Tongue (tissue), 2 donors: Measurements from ENCODE around the gene SALL2. TPM values are rescaled to one million over a fixed set of nuclear protein-coding genes. Genes with fewer than 3 reads are reported as not detected.
A peak's percentile ranks its signal among the peaks of the same experiment; 100 is the strongest.
"Not testable (repeated sequence)": the region's sequence is repeated elsewhere in the genome, so short reads cannot be mapped to it uniquely, and the experiment has no call there.

Source experiments
- DNase-seq: peaks from one replicate; pipeline ENCODE4 v3.0.0-alpha.2; 2015
- total RNA-seq: library from RNA; depleted of rRNA; stranded (reverse); fragments of >200 nt; gene quantifications from one replicate; pipeline ENCODE4 v1.2.3, GENCODE V29; 2014

Gene SALL2
- total RNA-seq: 9.0 TPM

DNA sequence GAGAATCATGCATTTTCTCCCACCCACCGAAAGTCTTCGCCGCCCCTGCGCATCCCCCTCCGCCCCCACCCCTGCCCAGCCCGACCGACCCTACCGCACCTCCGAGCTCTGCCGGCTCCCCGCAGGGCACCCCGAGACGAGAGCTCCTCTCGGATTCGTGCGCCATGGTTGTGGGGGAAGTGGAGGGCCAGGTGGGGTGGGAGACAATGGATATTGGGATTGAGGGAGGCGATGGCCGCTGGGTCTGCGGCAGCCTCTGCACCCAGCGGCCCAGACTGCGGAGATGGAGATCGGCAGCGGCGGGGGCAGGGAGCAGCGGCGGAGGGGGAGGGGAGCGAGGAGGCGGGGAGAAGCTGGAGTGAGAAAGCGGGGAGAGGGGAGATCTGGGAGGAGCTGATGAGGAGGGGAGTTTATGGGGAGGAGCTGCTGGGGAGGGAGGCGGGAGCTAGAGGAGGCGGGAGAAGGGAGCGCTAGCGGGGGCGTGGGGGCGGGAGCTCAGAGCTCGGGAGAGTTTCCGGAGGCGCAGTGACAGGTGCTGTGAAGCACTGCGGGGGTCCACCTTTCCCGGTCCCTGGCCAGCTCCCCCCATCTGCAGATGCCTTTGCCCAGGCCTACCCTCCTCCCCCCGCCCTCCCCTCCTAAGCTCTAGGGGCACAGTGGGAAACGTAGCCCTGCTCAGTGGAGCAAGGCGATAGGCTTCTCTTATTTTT, at the start of gene SALL2:
Gene SALL2, minus strand, starts transcription at position 385 of the 710 bp plus-strand sequence. Its CDS starts 219 bp downstream, at position 166.
- peak; percentile 94 for DNase-seq

DNA sequence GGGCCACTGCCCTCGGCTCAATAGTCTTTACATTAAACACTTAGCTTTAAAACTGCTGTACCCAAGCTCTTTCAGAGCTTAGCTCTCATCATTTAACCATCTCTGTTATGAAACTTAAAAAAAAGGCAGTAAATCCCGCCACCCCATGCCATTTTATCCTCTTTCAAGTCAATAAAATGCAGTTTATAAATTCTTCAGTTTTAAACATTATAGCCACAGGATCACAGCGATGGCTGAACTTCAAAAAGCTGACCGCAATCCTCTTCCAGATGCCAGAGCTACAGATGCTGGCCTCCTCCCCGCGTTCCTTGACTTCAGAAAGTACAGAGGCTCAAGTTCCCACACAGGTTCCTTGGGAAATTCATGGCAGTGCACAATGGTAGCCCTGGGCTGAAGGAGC, 49.5 kb upstream of the SALL2 start:
- DNase-seq: no peak

DNA sequence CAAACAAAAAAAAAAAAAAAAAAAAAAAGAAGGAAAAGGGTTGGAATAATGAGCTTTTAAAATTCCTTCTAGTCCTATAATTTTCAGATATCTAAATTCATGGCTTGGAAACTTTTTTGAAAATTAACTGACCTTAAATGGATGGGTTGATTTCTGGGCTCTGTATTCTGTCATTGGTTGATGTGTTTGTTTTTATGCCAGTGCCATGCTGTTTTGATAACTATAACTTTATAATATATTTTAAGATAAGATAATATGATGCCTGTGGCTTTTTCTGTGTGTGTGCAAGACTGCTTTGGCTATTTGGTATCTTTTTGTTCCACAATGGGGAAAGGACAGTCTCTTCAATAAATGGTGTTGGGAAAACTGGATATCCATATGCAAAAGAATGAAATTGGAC, 46.5 kb upstream of the SALL2 start:
- no peak for DNase-seq

DNA sequence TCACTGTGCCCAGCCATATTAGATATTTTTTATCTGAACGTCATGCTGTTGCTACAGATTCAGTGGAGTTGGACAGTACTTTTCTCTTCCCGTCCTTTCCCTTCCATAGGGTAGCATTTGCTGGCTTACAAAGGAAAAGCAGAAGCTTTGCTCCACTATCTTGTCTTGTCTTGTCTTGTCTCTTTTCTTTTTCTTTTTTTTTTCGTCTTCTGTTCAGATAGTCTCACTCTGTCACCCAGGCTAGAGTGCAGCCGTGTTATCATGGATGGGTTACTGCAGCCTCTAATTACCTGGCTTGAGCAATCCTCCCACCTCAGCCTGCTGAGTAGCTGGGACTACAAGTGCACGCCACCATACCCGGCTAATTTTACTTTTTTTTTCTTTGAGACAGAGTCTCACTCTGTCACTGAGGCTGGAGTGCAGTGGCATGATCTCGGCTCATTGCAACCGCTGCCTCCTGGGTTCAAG, 32.6 kb upstream of the SALL2 start:
- no peak for DNase-seq

DNA sequence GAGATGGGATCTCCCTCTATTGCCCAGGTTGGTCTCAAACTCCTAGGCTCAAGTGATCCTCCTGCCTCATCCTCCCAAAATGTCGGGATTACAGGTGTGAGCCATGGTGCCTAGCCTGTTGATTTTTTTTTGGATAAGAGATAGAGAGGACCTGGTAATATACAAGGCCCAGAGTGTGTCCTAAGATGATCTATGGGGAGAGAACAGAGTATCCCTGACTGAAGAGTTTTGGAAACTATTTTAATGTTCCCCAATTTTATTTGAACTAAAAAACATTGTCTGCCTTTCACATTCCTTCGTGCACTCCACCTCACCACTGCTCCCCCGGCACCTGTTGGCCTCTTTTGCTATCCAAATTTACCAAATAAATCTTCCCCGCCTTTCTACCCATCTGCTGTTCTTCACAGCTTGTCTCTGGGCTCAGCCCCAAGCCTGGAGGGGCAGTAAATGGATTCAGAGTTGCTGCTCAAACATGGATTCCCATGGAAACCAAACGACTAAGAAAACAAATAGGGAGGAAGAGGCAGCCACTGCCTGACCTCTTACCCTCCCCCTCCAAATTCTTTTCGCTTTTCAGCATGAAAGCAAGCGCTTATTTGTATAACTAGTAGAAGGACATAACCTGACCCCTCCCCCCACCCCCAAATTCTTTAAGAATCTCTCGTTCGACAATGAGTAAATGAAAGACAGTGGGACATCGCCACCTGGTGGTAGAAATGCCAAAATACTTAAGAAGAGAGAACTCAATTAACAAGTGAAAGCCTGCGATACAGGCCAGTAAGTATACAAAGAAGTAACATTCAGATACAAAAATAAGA, 31.1 kb upstream of the SALL2 start:
- peak; percentile 98 for DNase-seq

DNA sequence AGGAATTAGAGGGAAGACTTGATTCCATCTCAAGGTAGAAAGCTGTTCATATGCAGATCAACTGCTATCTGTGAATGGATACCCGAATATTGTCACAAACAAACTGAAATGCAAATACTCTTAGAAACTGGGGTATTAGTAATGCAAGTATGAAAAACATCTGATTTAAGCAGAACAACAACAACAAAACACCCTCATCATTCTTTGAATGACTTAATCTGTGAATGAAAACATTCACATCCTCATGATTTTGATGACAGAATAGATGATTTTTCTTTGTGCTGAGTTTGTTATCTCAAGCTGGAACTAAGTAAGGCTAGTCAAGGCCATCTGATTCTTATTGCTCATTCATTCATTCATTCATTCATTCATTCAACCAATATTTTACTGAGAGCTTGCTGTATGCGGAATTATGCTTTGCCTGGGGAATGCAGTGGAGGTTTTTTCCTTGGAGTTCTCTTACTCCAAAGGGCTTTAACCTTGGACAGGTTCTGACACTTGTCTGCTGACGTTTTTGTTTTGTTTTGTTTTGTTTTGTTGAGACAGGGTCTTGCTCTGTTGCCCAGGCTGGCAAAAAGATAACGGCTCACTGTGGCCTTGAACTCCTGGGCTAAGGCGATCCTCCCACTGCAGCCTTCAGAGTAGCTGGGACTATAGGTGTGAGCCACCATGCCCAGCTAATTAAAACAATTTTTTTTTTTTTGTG, 30.4 kb upstream of the SALL2 start:
- no peak for DNase-seq

DNA sequence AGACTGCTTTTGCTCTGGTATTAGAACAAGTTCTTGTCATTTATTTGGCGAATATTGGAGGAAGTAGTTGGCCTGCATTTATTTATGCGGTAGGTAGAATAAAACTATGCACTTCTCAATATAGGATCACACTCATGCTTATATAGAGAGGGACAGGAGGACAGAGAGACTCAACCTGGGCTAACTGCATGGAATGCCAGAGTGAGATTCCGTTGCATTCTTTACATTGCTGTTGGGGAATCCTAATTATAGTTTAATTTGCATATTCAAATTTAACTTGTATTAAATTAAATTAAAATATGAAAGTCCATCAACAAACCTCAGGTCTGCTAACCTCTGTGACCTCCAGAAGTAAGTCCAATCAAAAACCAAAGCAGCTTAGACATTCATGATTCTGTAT, 27.1 kb upstream of the SALL2 start:
- no peak for DNase-seq

DNA sequence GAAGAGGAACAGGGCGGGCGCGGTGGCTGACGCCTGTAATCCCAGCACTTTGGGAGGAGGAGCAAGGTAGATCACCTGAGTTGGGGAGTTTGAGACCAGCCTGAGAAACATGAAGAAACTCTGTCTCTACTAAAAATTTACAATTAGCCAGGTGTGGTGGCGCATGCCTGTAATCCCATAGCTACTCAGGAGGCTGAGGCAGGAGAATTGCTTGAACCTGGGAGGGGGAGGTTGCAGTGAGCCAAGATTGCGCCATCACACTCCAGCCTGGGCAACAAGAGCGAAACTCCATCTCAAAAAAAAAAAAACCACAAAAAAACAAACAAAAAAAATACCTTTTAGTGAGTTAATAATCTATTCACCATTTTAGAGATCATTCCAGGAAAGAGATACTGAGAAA, 18.4 kb upstream of the SALL2 start:
- DNase-seq: not testable (repeated sequence)

DNA sequence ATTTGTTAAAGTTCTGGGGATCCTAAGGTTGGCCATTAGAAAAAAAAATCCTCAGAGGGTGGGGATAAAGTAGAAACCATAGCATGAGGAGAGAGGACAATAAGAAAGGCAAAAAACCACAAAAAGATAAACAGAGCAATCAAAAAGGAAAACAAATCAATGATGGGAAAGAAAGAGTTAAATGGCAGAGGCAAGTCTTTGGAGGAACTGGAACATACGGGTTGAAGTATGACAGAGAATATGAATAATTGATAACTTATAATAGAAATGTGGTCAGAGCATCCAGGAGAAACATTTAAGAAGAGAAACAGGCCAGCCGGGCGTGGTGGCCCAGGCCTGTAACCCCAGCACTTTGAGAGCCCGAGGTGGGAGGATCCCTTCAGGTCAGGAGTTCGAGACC, 17.8 kb upstream of the SALL2 start:
- DNase-seq: no peak

DNA sequence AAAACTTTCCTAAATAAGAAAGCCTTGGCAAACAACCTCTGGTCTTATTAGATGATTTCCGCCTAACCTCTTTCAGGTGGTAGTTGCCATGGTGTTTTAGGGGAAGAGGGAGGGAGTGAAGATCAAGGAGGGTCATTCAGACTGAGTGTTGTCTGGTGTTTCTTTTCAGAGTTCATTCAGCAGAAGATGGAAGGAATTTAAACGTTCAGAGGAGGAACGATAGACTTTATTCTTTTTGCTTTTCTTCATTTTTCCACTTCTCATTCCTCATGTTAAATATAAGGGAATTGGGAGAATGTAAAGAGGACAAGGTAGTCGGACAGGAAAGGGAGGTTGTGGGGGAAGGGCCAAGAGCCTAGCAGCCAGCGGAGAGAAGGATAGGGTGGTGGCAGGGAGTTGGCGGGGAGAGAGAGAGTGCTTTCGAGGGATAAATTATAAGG, 17.4 kb upstream of the SALL2 start:
- no peak for DNase-seq

DNA sequence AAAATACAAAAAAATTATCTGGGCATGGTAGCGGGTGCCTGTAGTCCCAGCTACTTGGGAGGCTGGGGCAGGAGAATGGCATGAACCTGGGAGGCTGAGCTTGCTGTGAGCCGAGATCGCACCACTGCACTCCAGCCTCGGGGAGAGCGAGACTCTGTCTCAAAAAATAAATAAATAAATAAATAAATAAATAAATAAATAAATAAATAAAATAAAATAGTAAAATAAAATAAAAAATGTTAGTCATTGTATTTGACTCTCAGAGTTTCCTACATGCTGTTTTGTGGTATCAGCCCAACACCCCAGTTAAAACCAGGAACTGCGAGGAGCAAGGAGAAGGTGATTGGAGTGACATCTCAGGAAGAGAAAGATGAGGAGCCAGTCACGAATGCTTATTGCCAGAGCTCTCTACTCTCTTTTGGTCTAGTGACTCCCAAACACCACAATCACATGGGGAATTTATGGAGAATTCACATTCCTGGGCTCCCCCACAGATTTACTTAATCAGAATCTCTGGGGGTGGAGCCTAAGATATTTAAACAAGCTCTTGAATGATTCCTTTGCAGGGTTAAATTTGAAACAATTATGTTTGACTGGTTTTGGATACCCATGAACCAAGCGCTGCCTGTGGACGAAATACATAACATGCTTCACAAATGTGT, 15.4 kb upstream of the SALL2 start:
- DNase-seq: no peak

DNA sequence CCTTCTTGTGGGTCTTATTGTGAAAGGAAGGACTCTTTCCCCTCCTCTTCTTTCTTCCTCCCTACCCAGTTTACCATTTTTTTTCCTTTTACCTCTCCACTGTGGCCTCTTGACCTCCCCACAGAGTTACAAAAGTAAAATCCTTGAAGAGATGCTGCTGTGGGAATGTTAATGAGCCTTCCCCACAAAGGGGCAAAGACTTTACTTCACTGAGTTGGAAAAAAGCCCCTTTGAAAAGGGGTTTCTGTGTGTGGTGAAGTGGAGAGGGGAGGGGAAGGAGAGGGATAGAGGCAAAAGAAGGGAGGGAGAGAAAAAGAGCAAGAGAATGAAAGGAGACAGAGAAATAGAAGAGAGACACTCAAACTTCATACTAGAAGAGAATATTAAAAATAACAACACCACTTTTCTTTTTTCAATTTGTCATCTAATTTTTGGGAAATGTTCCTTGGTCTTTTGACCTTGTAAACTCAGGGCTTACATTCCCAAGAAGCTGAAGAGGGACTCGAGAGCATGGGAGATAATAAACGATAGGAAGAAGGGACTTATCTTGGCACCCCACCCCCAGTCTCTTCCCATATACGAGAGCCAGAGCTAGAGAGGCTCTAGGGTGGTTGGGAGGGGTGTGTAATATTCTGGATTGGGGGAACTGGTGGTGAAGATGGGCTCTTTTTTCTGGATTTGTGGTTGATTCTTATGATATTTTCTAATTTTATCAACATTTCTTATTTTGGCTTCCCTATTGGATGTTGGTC, 13.2 kb upstream of the SALL2 start:
- no peak for DNase-seq

DNA sequence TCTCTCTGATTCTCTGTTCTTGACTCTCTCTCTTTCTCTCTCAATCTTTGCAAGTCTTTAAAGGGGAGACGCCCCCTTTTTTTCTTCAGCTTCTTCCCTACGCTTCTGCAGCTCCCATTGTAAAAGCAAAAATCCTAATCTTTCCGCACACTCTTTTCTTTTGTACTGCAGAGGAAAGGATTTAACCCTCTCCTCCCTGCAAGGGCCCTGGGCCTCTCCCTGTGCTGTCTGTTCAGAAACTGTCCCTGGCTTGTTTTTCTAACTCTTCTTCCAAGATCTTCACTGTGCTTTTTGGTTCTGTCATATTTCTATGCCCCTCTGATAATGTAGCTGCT, 10.9 kb upstream of the SALL2 start:
- DNase-seq: no peak

DNA sequence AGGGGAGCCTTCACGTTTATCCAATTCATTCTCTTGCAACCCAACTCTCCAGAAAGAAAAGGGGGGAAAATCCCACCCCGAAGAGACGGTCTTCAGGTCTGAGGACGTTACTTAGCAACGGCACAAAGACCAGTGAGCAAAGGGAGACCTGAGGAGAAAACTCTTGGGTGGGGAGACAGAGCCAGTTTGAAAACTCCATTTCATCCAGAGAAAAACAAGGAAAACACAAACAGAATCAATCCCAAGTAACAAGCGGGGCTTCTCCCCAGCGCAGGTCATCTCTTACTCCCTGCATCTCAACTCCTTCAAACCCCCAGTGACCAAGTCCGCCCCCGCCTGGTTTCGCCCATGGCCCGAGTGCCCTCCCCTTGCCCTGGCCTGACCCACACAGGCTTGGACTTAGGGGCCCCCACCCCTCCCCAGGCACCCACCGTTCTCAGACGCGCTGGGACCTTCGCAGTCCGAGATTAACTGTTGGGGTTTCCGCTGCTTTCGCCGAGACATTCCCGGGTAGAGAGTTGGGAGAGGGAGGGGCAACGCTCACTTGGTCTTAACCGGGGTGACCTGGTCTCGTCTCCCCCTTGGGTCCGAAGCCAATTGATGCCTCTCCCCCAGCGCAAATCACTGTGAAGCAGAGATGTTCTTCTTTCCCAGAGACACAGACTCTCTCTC, 10.4 kb upstream of the SALL2 start:
- DNase-seq: peak; percentile 18

DNA sequence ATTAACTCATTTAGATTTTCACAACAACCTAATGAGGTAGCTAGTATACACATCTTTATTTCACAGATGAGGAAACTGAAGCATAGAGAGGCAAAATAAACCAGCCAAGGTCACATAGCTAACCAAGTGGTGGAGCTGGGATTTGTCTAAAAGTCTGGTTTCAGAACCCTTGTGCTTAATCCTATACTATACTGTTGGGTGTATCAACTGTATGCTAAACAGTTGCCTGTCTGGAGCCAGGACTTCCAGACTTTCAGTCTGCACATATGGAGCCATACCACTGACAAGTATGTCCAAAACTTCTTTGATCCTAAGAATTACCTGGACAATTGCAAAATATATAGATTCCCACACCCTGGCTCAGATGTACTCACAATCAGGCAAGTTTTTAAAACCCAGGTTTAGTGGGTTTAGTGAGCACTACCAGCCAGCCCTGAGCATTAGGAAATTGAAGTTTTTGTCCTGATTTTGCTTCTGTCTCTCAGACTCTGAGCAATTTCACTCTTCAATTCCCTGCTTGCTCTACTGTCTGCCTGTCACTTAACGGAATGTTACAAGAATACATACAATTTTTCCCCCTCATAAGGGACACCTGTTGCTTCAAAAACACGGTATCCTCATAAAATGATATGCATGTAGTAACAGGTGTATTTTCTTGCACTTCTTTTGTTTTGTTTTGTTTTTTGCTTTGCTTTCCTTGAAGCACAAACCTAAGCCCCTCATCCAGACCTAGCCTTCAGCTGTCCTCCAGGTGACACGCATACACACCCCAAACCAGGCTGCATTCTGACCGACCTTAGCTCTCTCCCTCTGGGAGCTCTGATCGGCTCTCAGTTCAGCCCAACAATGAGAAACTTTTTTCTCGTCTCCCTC, 9.6 kb upstream of the SALL2 start:
- DNase-seq: no peak

DNA sequence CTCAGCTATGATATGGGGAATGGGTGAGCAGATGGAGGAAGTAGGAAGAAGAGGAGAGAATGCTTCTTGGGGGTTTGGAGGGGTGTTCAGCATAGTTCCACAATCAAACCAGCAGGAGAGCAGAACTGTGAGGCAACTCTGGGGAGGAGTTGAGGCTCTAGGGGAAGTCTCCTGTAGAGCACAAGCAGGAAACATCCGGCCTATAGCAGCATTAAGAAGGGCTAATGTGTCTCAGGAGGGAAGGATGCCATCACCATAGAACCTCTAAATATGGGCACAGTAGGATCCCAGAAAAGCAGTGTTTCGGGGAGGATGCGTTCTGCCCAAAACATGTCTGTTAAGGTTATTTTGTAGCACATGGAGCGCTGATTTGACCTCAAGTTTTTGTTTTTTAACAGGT, 8.4 kb upstream of the SALL2 start:
- DNase-seq: no peak

DNA sequence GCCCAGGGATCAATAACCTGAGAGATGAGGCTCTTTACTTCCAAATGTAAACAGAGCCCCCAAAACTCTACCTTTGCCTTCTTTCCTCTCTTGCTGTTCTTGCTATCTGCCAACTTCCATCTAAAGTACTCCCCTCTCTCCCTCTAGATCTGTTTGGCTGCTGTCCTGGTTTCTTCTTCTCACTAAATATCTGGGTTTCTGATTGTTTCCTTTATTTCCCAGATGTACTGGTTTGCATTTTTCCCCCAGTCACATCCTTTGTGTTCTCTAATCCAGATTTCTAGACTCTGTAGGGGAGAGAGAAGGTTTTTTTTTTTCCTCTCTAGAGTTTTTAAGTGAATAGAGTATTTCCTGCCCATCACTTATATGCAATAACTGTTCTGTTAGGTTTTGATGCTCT, 7.1 kb upstream of the SALL2 start:
- DNase-seq: no peak

DNA sequence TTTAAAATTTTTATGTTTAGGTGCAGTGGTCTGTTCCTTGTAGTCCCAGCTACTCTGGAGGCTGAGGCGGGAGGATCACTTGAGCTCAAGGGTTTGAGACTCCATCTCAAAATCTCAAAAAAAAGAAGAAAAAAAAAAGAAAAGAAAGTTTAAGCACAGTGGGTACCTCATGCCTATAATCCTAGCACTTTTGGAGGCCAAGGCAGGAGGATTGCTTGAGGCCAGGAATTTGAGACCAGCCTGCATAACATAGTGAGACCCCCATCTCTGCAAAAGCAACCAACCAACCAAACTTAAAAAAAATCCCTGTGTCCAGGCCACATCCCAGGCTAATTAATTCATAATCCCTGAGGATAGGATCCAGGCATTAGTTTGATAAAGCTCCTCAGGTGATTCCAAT, 3.4 kb upstream of the SALL2 start:
- no peak for DNase-seq

DNA sequence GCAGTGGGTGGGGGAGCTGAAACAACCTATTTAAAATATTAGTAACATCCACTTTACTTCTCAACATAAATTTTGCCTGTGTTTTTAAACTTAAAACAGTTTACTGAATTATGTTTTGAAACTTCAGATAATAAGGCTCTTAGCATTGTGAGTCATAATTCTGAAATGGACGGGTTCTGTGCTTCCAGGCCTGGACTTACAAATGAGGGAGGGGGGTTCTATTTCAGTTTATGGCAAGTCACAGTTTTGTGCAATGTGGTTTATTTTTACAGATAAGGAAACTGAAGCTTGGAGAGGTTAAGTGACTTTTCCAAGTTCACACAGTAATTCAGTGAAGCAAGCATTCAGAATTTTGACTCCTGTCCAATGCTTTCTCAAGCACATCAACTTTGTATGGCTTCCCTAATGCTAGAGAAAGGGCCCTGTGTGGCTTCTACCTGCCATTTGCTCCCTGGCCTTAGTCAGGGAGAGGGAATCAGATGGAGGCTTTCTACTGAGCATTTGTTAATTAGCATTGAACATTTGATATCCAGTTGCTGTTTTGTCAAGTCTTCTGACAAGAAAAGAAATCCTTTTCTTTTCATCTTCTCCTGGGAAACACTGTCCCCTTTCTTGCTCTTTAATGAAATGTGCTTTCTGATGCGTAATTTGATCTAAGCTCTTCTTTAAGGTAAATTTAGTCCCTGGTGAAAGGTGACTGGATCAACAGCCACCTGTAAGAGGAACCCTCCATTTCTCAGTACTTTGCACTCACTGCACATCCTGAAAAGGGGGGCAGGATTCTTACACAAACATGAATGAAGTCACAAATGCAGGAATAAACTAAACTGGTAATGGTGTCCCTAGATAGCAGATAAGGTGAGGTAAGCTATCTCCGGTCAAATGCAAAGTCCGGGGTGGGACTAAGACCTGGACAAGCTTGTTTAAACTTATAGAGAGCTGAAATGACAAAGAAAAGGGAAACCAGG, 2.5 kb upstream of the SALL2 start:
- no peak for DNase-seq
